ENCODE measurements around the gene FGD5.

FGD5 gene

GRCh38 chr3:14803101-14803980 is 15.4 kb upstream of the FGD5 start:
- Histone ChIP-seq H3K4me3 (no peak overlapping the region), H3K27ac (peak overlapping the region in 12 of 21 experiments; percentile 8 to 88 (median 53))

DNA sequence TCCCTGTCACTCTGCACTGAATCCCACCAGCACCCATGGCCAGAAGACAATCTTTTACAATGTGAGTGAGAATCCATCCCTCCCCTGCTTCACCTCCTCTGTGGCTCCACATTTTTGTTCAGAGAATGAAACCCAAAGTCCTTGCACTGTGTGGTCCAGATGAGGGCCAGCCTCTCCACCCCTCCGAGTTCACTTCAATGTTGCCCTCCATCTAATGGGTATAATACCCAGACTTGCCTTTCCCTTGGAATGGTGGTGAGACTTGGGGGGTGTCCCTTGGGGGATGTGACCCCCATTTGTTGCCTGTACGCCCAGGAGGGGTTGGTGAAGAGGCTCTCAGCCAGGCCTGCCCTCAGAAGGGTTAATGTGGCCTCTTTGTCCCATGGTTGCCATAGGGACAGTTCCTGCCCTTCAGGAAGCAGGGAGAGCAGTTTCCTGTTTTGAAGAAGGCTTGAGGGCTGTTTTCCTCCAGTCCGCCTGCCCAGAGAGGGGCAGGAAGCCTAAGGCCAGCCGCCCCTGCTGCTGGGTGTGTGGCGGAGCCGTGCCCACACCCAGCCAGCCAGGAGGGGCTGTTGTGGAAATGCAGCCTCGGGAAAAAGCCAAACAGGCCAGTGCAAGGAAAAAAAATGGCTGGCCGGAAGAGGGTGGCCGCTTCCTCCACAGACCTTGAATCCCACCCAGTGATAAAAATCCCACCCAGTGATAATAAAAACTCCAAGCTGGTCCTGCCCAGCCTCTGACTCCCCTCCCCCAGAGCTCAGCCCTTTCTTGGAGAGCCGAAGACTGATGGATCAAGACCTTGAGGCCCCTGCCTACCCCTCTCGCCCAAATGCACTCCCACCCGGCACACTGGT is 14.6 kb upstream of the FGD5 start:
- Histone ChIP-seq H3K27ac (peak overlapping the region in 14 of 21 experiments; percentile 8 to 88 (median 52)), H3K4me3 (no peak overlapping the region)

DNA sequence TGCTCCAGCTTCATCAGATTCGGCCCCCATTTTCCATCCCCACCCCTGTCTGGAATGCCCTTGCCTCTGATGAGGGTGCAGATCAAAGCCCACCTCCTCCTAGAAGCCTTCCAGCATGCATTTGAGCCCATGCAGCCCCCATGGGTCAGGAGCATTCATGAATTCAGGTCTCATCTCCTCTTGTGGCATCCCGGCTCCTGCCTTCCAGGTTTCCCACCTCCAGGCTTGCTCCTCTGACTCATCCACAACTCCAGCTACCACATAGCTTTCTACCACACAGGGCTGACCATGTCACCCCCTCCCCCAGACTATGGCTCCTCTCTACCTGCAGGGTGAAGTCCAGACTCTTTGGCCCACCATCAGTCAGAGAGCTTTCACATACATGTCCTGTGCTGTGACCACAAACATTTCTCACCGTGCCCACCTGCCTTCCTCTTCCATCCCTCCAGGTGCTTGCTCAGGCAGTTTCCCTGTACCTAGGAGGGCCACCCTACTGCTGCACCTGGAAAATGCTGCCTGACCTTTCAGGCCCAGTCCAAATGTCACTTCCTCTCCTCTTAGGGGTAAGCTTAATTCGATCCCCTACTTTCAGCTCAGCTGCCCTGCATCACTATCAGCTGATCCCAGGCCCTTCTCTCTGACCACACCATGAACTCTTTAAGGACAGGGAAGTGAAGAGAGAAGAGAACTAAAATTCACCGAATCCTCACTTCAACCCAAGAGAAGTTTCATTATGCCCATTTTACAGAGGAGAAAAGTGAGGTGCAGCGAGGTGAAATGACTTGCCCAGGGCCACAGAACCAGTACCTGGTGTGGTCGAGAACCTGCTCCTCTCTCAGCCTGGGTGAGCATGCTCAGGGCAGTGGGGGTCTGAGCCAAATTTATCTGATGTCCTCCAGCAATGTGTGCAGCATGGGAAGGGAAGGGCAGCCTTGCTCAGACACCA is 13.7 kb upstream of the FGD5 start:
- no peak overlapping the region for H3K4me3 ChIP-seq
- peak overlapping the region in 8 of 21 experiments; percentile 27 to 88 (median 50) for H3K27ac ChIP-seq

DNA sequence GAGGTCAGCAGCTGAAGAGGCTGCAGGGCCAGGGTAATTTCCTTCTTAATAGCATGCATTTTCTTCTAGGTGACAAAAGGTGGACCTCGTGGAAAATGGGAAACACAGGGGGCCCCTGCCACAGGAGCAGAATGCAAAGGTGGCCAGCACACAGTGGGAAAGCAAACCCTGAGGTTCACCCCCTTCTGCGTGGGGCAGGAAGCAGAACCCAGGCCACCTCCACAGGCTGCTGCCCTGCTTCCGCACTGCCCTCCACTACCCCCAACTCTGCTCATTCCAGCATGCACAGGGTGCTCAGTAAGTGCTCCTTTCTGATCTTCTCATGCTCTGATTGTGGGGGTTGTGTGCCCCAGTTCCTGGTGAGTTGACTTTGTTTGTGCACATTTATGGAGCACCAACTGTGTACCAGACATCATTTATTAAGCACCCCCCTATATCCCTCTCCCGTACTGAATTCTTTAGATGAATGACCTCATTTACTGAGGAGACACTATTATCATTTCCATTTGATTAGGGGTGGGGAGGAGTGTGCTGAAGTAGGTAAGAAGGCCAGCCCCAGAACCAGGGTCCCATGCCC is 12.7 kb upstream of the FGD5 start:
- H3K27ac ChIP-seq: peak overlapping the region in 3 of 21 experiments; percentile 27 to 59 (median 39)

GRCh38 chr3:14806641-14807263 is 12.0 kb upstream of the FGD5 start:
- H3K27ac ChIP-seq: peak overlapping the region in 2 of 21 experiments; percentile 39 to 59

More for the DNA sequence above, 12.7 kb upstream of the FGD5 start:
- no peak overlapping the region for H3K4me3 ChIP-seq

GRCh38 chr3:14808025-14808424 is 10.7 kb upstream of the FGD5 start:
- Histone ChIP-seq H3K4me3 (no peak overlapping the region), H3K27ac (no peak overlapping the region)

More at GRCh38 chr3:14806641-14807263, 12.0 kb upstream of the FGD5 start:
- no peak overlapping the region for H3K4me3 ChIP-seq

DNA sequence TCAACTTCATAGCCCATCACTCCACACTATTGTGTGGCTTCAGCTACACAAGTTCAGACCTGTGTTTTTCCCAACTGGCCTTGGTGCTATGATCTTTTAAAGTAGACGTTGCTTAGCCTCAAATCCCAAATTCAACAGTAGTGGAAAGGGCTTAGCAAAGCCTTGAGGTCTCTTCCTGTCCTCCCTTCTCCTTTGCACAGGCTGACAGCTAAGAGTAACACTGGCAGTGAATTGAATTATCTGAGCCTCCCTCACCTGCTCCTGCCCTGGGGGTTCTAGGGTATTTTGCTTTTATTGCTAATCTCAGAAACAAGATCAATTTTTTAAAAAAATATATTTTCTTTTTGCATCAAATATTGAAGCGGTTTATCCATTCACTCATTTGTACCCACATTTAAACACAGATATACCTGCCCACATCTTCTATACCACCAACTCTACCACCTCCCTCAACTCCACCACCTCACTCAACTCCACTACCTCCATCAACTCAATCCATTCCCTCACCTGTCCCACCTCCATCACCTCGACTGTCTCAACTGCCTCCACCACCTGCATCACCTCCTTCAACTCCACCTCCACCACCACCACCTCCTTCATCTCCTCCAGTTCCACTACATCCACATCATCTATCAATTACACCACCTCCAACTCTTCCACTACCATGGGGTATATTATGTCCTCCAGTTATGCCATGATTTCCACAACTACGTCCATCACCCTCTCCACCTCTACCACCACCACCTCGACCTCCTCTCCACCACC is 10.1 kb upstream of the FGD5 start:
- no peak overlapping the region for H3K4me3 ChIP-seq
- no peak overlapping the region for H3K27ac ChIP-seq

GRCh38 chr3:14809611-14810010 is 9.2 kb upstream of the FGD5 start:
- H3K4me3 ChIP-seq: peak overlapping the region in 2 of 7 experiments; percentile 7 to 29
- peak overlapping the region in 11 of 21 experiments; percentile 25 to 77 (median 51) for H3K27ac ChIP-seq

- peak overlapping the region; percentile 40 to 50 (median 45) for H3K4me3 ChIP-seq
Measured at GRCh38 chr3:14810070-14810791, 8.5 kb upstream of the FGD5 start.

GRCh38 chr3:14810801-14811661 is 7.7 kb upstream of the FGD5 start:
- Histone ChIP-seq H3K27ac (peak overlapping the region; percentile 18 to 91 (median 77)), H3K4me3 (peak overlapping the region; percentile 40 to 50 (median 45))

More at GRCh38 chr3:14810070-14810791, 8.5 kb upstream of the FGD5 start:
- peak overlapping the region in 19 of 21 experiments; percentile 25 to 91 (median 75) for H3K27ac ChIP-seq

- peak overlapping the region in 15 of 21 experiments; percentile 59 to 91 (median 79) for H3K27ac ChIP-seq
- H3K4me3 ChIP-seq: peak overlapping the region; percentile 40 to 50 (median 45)
Measured at GRCh38 chr3:14811684-14812083, 7.1 kb upstream of the FGD5 start.

- Histone ChIP-seq H3K4me3 (peak overlapping the region in 5 of 7 experiments; percentile 42 to 50 (median 47)), H3K27ac (peak overlapping the region in 6 of 21 experiments; percentile 6 to 91 (median 78))
Measured at GRCh38 chr3:14812196-14812790, 6.5 kb upstream of the FGD5 start.

DNA sequence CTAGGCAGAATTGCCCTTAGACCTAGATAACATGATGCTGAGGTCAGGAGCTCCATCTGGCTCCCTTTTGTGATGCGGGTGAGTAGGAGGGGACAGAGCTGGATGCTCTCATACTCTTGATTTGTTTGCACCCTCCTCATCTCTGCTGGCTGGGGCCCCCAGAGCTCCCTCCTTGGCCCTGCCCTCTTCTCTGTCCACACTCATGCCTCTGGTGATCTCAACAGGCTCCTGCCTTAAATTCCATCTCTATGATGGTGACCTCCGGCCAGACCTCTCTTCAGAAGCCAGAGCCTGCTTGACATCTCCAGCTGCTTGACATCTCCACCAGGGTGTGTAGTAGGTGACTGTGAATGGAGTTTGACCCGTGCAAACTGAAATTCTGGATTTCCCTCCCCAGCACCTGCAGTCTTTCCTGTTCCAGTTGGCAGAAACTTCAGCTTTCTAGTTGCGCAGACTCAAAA is 4.3 kb upstream of the FGD5 start:
- H3K27ac ChIP-seq: no peak overlapping the region
- H3K4me3 ChIP-seq: no peak overlapping the region

DNA sequence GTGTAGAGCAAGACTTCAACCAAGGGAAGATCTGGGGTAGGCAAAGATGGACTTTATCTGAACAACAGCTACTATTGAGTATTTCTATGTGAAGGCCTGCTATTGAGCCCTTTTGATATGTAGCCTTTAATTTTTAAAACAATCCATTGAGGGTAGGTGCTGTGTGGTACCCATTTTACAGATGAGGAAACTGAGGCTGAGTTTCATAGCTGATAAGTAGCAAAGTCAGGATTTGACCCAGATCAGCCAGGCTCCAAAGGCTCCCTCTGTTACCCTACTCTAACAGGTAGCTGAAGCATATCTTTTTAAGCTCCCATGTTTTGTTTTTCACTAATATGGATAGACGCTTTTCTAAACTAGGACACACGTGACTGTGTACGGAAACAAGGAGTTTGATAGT is 2.4 kb upstream of the FGD5 start:
- H3K4me3 ChIP-seq: no peak overlapping the region

GRCh38 chr3:14819671-14820070 is 909 bp downstream of the FGD5 start:
- Histone ChIP-seq H3K4me3 (no peak overlapping the region), H3K27ac (no peak overlapping the region)

More for the DNA sequence above, 2.4 kb upstream of the FGD5 start:
- no peak overlapping the region for H3K27ac ChIP-seq
